ENCODE data around the gene LRRC14B.

GRCh38 chr5:157801-158200 lies 33.5 kb upstream of the LRRC14B start:
- no peak for TF ChIP-seq POLR2AphosphoS5 (IDR thresholded peaks at IDR 0.05; ENCODE audit: borderline replicate concordance, low read depth, low read length)
- TF ChIP-seq FOXP2 (optimal IDR thresholded peaks at IDR 0.05; ENCODE audit: control extremely low read depth, extremely low read length, insufficient read depth), result no peak

Measured in SK-N-MC (cell line).